ENCODE data around the gene RPN2. TPM values are rescaled to one million over a fixed set of nuclear protein-coding genes. Genes with fewer than 3 reads are reported as not detected.

RPN2 gene
- total and polyA plus RNA-seq, 12 donors, result 35.7 to 403 (median 224) TPM

DNA sequence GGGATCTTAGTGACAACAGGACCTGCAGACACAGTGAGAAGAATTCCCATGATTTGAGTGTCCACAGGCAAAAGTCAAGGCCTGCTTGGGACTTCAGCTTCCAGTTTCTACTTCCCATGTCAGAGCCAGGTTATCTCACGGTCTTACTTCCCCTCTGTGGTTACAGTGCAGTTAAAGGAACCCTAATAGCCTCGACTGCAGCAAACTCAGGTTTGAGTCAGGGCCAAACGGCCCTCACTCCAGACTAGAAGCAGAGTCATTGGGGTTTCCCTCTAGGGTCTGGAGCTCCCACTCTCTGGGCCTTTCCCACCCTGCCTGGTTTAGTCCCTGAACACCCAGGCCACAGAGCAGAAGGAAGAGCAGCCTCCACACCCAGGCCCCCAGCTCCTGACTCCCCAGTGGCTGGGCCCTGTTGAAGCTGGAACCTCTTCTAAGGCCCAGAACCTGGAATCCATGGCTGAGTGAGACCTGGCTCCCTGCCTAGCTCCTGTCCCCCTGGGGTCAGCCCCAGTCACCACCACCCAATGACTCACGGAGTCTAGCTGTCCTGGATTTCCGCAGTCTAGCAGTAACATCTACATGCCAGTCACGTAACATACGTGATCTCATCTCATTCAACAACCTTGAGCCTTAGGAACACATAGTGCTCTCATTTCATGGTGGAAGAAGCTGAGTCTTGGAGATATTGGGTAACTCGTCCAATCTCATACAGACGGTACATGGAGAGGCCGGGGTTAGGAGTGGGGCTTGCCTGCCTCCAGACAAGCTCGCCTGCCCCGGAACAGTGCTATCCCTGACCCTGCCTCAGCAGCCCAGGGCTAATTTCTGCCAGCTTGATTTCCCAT is 91.7 kb downstream of the RPN2 start:
- no peak overlapping the region for H3K4me3 ChIP-seq
- 83 to 95% (median 88%) methylated on average over 6 to 12 of the region's 12 CpGs for WGBS, 4 donors
- no peaks in the 10 kb centered on the region for H3K36me3 ChIP-seq (replicated peaks in 1 of 2)
- H3K27me3 ChIP-seq, result no peaks in the 10 kb centered on the region
- H3K27ac ChIP-seq, result peak overlapping the region in 1 of 5 donors; percentile 57
- no peaks in the 10 kb centered on the region for H3K9me3 ChIP-seq (replicated peaks in 1 of 3)
- peaks cover 0 to 9% of the 10 kb centered on the region in 2 donors for H3K4me1 ChIP-seq (replicated peaks in 1 of 2)
- peak in 1 of 7 donors; percentile 43 for DNase-seq
- TF ChIP-seq, protein P1, sequence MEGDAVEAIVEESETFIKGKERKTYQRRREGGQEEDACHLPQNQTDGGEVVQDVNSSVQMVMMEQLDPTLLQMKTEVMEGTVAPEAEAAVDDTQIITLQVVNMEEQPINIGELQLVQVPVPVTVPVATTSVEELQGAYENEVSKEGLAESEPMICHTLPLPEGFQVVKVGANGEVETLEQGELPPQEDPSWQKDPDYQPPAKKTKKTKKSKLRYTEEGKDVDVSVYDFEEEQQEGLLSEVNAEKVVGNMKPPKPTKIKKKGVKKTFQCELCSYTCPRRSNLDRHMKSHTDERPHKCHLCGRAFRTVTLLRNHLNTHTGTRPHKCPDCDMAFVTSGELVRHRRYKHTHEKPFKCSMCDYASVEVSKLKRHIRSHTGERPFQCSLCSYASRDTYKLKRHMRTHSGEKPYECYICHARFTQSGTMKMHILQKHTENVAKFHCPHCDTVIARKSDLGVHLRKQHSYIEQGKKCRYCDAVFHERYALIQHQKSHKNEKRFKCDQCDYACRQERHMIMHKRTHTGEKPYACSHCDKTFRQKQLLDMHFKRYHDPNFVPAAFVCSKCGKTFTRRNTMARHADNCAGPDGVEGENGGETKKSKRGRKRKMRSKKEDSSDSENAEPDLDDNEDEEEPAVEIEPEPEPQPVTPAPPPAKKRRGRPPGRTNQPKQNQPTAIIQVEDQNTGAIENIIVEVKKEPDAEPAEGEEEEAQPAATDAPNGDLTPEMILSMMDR (IDR thresholded peaks at IDR 0.05), result no peak
- TF ChIP-seq POLR2A (IDR thresholded peaks at IDR 0.05), result no peak
- intact Hi-C loops (cut with DNase I), result loop anchor here in 1 of 2 donors (5.0 kb wide), 1 partner anchor 262 kb away; no protein-coding TSS in a partner anchor

DNA sequence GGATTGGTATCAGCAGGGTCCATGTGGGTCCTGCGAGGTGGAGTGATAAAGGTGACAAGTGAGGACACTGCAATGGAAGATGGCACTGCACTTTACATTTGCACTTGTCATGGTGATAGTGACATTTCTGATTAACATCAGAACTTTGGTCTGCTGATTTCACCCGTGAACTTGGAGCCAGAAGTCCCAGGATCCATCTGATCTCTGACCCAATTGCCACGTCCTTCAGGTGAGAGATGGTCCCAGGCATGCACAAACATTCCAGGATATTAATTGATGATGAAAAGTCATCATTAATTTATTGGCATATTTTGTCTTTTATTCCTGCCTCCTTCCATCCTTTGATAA is 92.3 kb downstream of the RPN2 start:
- no peak for TF ChIP-seq POLR2A (IDR thresholded peaks at IDR 0.05)
- TF ChIP-seq, protein P1 (IDR thresholded peaks at IDR 0.05), result no peak
- peak overlapping the region in 1 of 5 donors; percentile 57 for H3K27ac ChIP-seq
- H3K4me1 ChIP-seq (replicated peaks in 1 of 2), result peaks cover 0 to 9% of the 10 kb centered on the region in 2 donors
- H3K9me3 ChIP-seq (replicated peaks in 1 of 3), result no peaks in the 10 kb centered on the region
- H3K4me3 ChIP-seq, result no peak overlapping the region
- no peaks in the 10 kb centered on the region for H3K27me3 ChIP-seq
- WGBS, 4 donors, result 79 to 86% (median 81%) methylated on average over 3 of the region's 3 CpGs
- intact Hi-C loops (cut with DNase I), result loop anchor here in 1 of 2 donors (5.0 kb wide), 1 partner anchor 261 kb away; no protein-coding TSS in a partner anchor
- H3K36me3 ChIP-seq (replicated peaks in 1 of 2), result no peaks in the 10 kb centered on the region
- DNase-seq, result no peak

DNA sequence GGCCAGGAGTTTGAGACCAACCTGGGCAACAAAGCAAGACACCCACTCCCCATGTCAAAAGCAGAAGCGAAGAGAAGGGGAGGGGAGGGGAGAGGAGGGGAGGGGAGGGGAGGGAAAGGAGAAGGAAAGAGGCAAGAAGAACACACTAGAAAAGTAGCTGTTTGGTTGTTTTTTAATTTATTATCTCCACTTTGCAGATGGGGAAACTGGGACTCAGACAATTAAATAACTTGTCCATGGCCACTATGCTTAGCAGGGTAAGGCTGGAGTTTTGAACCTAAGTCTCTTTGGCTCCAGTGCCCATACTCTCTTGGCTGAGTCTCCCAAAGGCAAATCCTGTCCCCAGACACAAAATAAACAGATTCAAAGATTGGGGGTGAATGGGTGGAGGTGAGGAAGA is 94.9 kb downstream of the RPN2 start:
- WGBS, 4 donors, result 70 to 100% (median 89%) methylated on average over 1 of the region's 1 CpG
- intact Hi-C loops (cut with DNase I), result loop anchor here in 1 of 2 donors (5.0 kb wide), 1 partner anchor 258 kb away; no protein-coding TSS in a partner anchor
- peaks cover 11 to 20% of the 10 kb centered on the region in 2 donors for H3K4me1 ChIP-seq (replicated peaks in 1 of 2)

More for the DNA sequence above, 94.9 kb downstream of the RPN2 start:
- H3K36me3 ChIP-seq (replicated peaks in 1 of 2), result no peaks in the 10 kb centered on the region
- H3K27me3 ChIP-seq, result no peaks in the 10 kb centered on the region
- TF ChIP-seq, protein P1 (IDR thresholded peaks at IDR 0.05), result no peak
- TF ChIP-seq POLR2A (IDR thresholded peaks at IDR 0.05), result no peak
- H3K27ac ChIP-seq, result no peak overlapping the region
- H3K4me3 ChIP-seq, result no peak overlapping the region
- no peaks in the 10 kb centered on the region for H3K9me3 ChIP-seq (replicated peaks in 1 of 3)
- DNase-seq, result no peak
